ENCODE results near the gene OR2G2.

DNA sequence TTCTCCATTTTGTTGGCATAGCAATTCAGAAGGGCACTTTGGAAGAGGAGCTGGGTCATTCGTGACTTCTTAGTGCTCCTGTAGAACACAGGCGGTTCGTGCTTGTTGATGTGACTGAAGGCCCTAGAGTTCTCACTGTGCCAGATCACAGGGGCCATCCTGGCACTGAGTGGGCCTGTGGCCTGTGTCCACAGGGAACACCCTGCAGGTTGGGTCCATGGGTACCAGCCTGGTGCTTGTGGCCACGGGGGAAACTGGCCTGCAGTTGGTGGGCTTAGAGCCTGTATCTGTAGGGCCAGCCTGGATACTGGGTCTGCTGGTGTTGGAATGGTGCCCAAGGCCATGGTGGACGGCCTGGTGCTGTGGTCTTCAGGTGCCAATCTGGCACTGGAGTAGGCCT lies 26.5 kb downstream of the OR2G2 start:
- TF ChIP-seq CTCF (IDR thresholded peaks at IDR 0.05) (no peak), POLR2A (IDR thresholded peaks at IDR 0.05) (no peak)
